Gastrocnemius medialis (tissue), 4 donors: ENCODE data around the gene CIDEC.

ENCODE experiments used
- CTCF ChIP-seq, 5 experiments: fragments of 450-650 bp in 3 of 5; fragments of 200-600 bp in 2 of 5; sonication (generic) in 2 of 5; IDR thresholded peaks in 4 of 5; conservative IDR thresholded peaks in 1 of 5; 1 replicate in 4 of 5; 2 replicates in 1 of 5; pipeline ENCODE4 v1.5.1; 2016 to 2019; ENCODE audit warnings: antibody characterized with exemption in 5 of 5, mild to moderate bottlenecking in 3 of 5, moderate library complexity in 3 of 5
- POLR2A ChIP-seq, 2 donors: fragments of 450-650 bp; IDR thresholded peaks; one replicate each; pipeline ENCODE4 v1.6.1; 2017; ENCODE audit warnings: antibody characterized with exemption in 2 of 2, mild to moderate bottlenecking in 2 of 2, moderate library complexity in 2 of 2

GRCh38 chr3:9855594-9855993, 24.5 kb downstream of the CIDEC start:
- TF ChIP-seq CTCF (IDR thresholded peaks at IDR 0.05 in 4 of 5, conservative IDR thresholded peaks at IDR 0.05 in 1 of 5) (no peak), POLR2A (IDR thresholded peaks at IDR 0.05) (no peak)
